Gastrocnemius medialis (tissue), 4 donors: ENCODE data around the gene ACP6. TPM values are rescaled to one million over a fixed set of nuclear protein-coding genes. Genes with fewer than 3 reads are reported as not detected.

Experiments
- ATAC-seq, 2 donors: fragments of 150-250 bp; one replicate each; pipeline ENCODE4 v1.9.1; 2016
- DNase-seq, 2 donors: peaks; one replicate each; pipeline ENCODE4 v3.0.0-alpha.2; 2019
- H3K27ac ChIP-seq, 4 donors: fragments of 200-600 bp; sonication (generic); 1 replicate in 1 of 4; 2 replicates in 3 of 4; pipeline ENCODE4 v1.5.1; 2016 to 2018; ENCODE audit warnings: mild to moderate bottlenecking in 2 of 4, moderate library complexity in 1 of 4
- H3K27me3 ChIP-seq, 3 donors: fragments of 200-600 bp; sonication (generic) in 2 of 3; 1 replicate in 1 of 3; 2 replicates in 2 of 3; pipeline versions ENCODE4 v1.5.1 to v1.6.0; 2016 to 2019; ENCODE audit warnings: mild to moderate bottlenecking in 1 of 3, moderate library complexity in 1 of 3
- H3K36me3 ChIP-seq, 2 donors: fragments of 200-600 bp; sonication (generic) in 1 of 2; one replicate each; pipeline ENCODE4 v1.5.1; 2017 to 2018
- H3K4me1 ChIP-seq, 2 donors: fragments of 200-600 bp; sonication (generic) in 1 of 2; one replicate each; pipeline ENCODE4 v1.5.1; 2016 to 2017; ENCODE audit warnings: mild to moderate bottlenecking in 2 of 2
- H3K4me3 ChIP-seq, 4 donors: fragments of 200-600 bp; sonication (generic) in 3 of 4; 1 replicate in 1 of 4; 2 replicates in 3 of 4; pipeline ENCODE4 v1.5.1; 2016 to 2019; ENCODE audit warnings: mild to moderate bottlenecking in 2 of 4
- H3K9me3 ChIP-seq, 3 donors: fragments of 200-600 bp; sonication (generic) in 2 of 3; 1 replicate in 1 of 3; 2 replicates in 2 of 3; pipeline ENCODE4 v1.5.1; 2016 to 2019
- CTCF ChIP-seq, 5 experiments: fragments of 450-650 bp in 3 of 5; fragments of 200-600 bp in 2 of 5; sonication (generic) in 2 of 5; IDR thresholded peaks in 4 of 5; conservative IDR thresholded peaks in 1 of 5; 1 replicate in 4 of 5; 2 replicates in 1 of 5; pipeline ENCODE4 v1.5.1; 2016 to 2019; ENCODE audit warnings: antibody characterized with exemption in 5 of 5, mild to moderate bottlenecking in 3 of 5, moderate library complexity in 3 of 5
- POLR2A ChIP-seq, 2 donors: fragments of 450-650 bp; IDR thresholded peaks; one replicate each; pipeline ENCODE4 v1.6.1; 2017; ENCODE audit warnings: antibody characterized with exemption in 2 of 2, mild to moderate bottlenecking in 2 of 2, moderate library complexity in 2 of 2
- in situ Hi-C, 4 donors: fragments of 200-750 bp; cut with MboI; loops; one replicate each; pipeline versions ENCODE4 v1.15.0 to v1.8.0; 2017; ENCODE audit warnings: low sequenced_read_pairs in 4 of 4
- intact Hi-C: fragments of 100-400 bp; cut with DNase I; formaldehyde crosslinking; loops from one replicate; pipeline ENCODE4 v1.15.1; 2023; ENCODE audit warnings: low total_unique reads
- total RNA-seq, 4 donors: library from RNA; depleted of rRNA; stranded (reverse); fragments of >200 nt; gene quantifications; one replicate each; pipeline versions ENCODE4 v1.1.0 to v1.2.3, GENCODE V29; 2016

Gene ACP6
- total RNA-seq = 10 to 100 TPM in 2 of 4 donors, 1 to 10 TPM in 2; 3.9 to 11.4 (median 9.2) TPM

GRCh38 chr1:147670319-147671001, at the start of gene ACP6:
ACP6 (minus strand) TSS chr1:147670524; CDS start chr1:147670048, 476 bp downstream.
- in situ Hi-C loops = no loop called here
- peak; percentile 69 to 71 for TF ChIP-seq POLR2A (IDR thresholded peaks at IDR 0.05)
- TF ChIP-seq CTCF (IDR thresholded peaks at IDR 0.05 in 4 of 5, conservative IDR thresholded peaks at IDR 0.05 in 1 of 5) = no peak
- intact Hi-C loops = loop anchor here (5.0 kb wide), 1 partner anchor 73 kb away; no protein-coding TSS in a partner anchor
- peak within 1 kb of the TSS; percentile 79 to 89 (median 85) for H3K4me3 ChIP-seq
- peak within 1 kb of the TSS; percentile 81 to 88 (median 85) for H3K27ac ChIP-seq
- no peaks in the 10 kb centered on the region for H3K27me3 ChIP-seq
- no peaks in the 10 kb centered on the region for H3K36me3 ChIP-seq
- no peaks in the 10 kb centered on the region for H3K9me3 ChIP-seq
- ATAC-seq (peak; percentile 96 to 98), DNase-seq (peak; percentile 92 to 93)
- peaks cover 19 to 20% of the 10 kb centered on the region in 2 donors for H3K4me1 ChIP-seq

GRCh38 chr1:147719711-147720225, 49.4 kb upstream of the ACP6 start:
- ATAC-seq (no peak), DNase-seq (no peak)
- in situ Hi-C loops (loop anchor here in 2 of 4 donors (10.0 to 25.0 kb wide), 2 partner anchors 168 to 175 kb away; no protein-coding TSS in a partner anchor), intact Hi-C loops (no loop called here)
- H3K9me3 ChIP-seq = no peaks in the 10 kb centered on the region
- no peaks in the 10 kb centered on the region for H3K4me1 ChIP-seq
- H3K27me3 ChIP-seq = no peaks in the 10 kb centered on the region
- H3K4me3 ChIP-seq = no peak overlapping the region
- H3K36me3 ChIP-seq = no peaks in the 10 kb centered on the region
- no peak overlapping the region for H3K27ac ChIP-seq
- TF ChIP-seq CTCF (IDR thresholded peaks at IDR 0.05 in 4 of 5, conservative IDR thresholded peaks at IDR 0.05 in 1 of 5) (no peak), POLR2A (IDR thresholded peaks at IDR 0.05) (no peak)

GRCh38 chr1:147719029-147719698, 48.8 kb upstream of the ACP6 start:
- TF ChIP-seq POLR2A (IDR thresholded peaks at IDR 0.05) (no peak), CTCF (IDR thresholded peaks at IDR 0.05 in 4 of 5, conservative IDR thresholded peaks at IDR 0.05 in 1 of 5) (no peak)
- H3K9me3 ChIP-seq = no peaks in the 10 kb centered on the region
- no peak overlapping the region for H3K27ac ChIP-seq
- H3K4me1 ChIP-seq = no peaks in the 10 kb centered on the region
- intact Hi-C loops = no loop called here
- ATAC-seq (no peak), DNase-seq (no peak)
- H3K27me3 ChIP-seq = no peaks in the 10 kb centered on the region
- H3K36me3 ChIP-seq = no peaks in the 10 kb centered on the region
- no peak overlapping the region for H3K4me3 ChIP-seq
- in situ Hi-C loops = loop anchor here in 1 of 4 donors (25.0 kb wide), 1 partner anchor 168 kb away; no protein-coding TSS in a partner anchor

GRCh38 chr1:147717706-147718097, 47.4 kb upstream of the ACP6 start:
- Histone ChIP-seq H3K36me3 (no peaks in the 10 kb centered on the region), H3K27ac (no peak overlapping the region), H3K27me3 (no peaks in the 10 kb centered on the region), H3K4me1 (no peaks in the 10 kb centered on the region), H3K9me3 (no peaks in the 10 kb centered on the region), H3K4me3 (no peak overlapping the region)
- no peak for ATAC-seq
- intact Hi-C loops = no loop called here
- no peak for DNase-seq
- in situ Hi-C loops = loop anchor here in 1 of 4 donors (25.0 kb wide), 1 partner anchor 170 kb away; no protein-coding TSS in a partner anchor
- no peak for TF ChIP-seq CTCF (IDR thresholded peaks at IDR 0.05 in 4 of 5, conservative IDR thresholded peaks at IDR 0.05 in 1 of 5)
- no peak for TF ChIP-seq POLR2A (IDR thresholded peaks at IDR 0.05)
